Adrenal gland (tissue), 12 donors: ENCODE measurements around the gene SELENOM. TPM values are rescaled to one million over a fixed set of nuclear protein-coding genes. Genes with fewer than 3 reads are reported as not detected.

Experiments used
- DNase-seq, 7 donors: peaks; one replicate each; pipeline ENCODE4 v3.0.0-alpha.2; 2019 to 2020
- H3K27ac ChIP-seq, 5 donors: fragments of 200-600 bp; sonication (generic) in 4 of 5; 1 replicate in 3 of 5; 2 replicates in 2 of 5; pipeline versions ENCODE4 v1.5.1 to v1.8.0; 2016 to 2020; ENCODE audit warnings: mild to moderate bottlenecking in 1 of 5
- H3K27me3 ChIP-seq: fragments of 200-600 bp; 2 replicates; pipeline ENCODE4 v1.8.0; 2021
- H3K36me3 ChIP-seq, 2 donors: fragments of 200-600 bp; replicated peaks in 1 of 2; 1 replicate in 1 of 2; 2 replicates in 1 of 2; pipeline versions ENCODE4 v1.5.1 to v1.8.0; 2018 to 2022
- H3K4me1 ChIP-seq, 2 donors: fragments of 200-600 bp; replicated peaks in 1 of 2; 1 replicate in 1 of 2; 2 replicates in 1 of 2; pipeline versions ENCODE4 v1.5.1 to v1.8.0; 2018 to 2021
- H3K4me3 ChIP-seq, 4 donors: fragments of 200-600 bp; sonication (generic) in 3 of 4; one replicate each; pipeline ENCODE4 v1.5.1; 2016 to 2018
- H3K9me3 ChIP-seq, 3 donors: fragments of 200-600 bp; sonication (generic) in 1 of 3; replicated peaks in 1 of 3; 1 replicate in 2 of 3; 2 replicates in 1 of 3; pipeline versions ENCODE4 v1.5.1 to v1.8.0; 2016 to 2021
- CTCF ChIP-seq, 6 experiments: fragments of 450-650 bp in 4 of 6; fragments of 200-600 bp in 2 of 6; sonication (generic) in 1 of 6; IDR thresholded peaks; 1 replicate in 5 of 6; 2 replicates in 1 of 6; pipeline versions ENCODE4 v1.5.1 to v1.8.0; 2016 to 2021; ENCODE audit warnings: antibody characterized with exemption in 6 of 6, mild to moderate bottlenecking in 2 of 6, moderate library complexity in 1 of 6
- POLR2A ChIP-seq, 2 donors: fragments of 450-650 bp; IDR thresholded peaks; one replicate each; pipeline ENCODE4 v1.6.1; 2017; ENCODE audit warnings: antibody characterized with exemption in 2 of 2, mild to moderate bottlenecking in 2 of 2, moderate library complexity in 1 of 2
- WGBS, 4 donors: extraction: QIAGEN DNeasy Blood & Tissue Kit in 2 of 4; methylation state at CpG; one replicate each; pipeline versions ENCODE4 v1.1.5 to v1.1.7; 2013 to 2017; 5-methylcytosine and 5-hydroxymethylcytosine counted together
- intact Hi-C, 2 donors: fragments of 100-400 bp; cut with DNase I; formaldehyde crosslinking; loops; one replicate each; pipeline versions ENCODE4 v1.14.1 to v1.15.0; 2022 to 2023
- polyA plus RNA-seq, 3 donors: library from polyadenylated mRNA; stranded (reverse); fragments of 200-250 nt in 2 of 3; fragments of 350-450 nt in 1 of 3; fragmentation: Illumina TruSeq in 1 of 3; extraction: RNeasy Lipid Tissue Mini Kit (QIAGEN cat#74804) in 1 of 3; gene quantifications; one replicate each; pipeline ENCODE4 v1.2.3, GENCODE V29; 2013 to 2014
- total RNA-seq, 9 donors: library from RNA; depleted of rRNA in 4 of 9; stranded (reverse); fragments of >200 nt in 4 of 9; fragments of 120-200 nt in 1 of 9; fragmentation: NEBNext Ultra II Directional in 1 of 9; extraction: Animal tissue kit (Norgen Biotek cat#: 25700) in 1 of 9; gene quantifications; one replicate each; pipeline versions ENCODE4 v1.1.0 to v1.2.4, GENCODE V29; 2013 to 2023
- donor health status: healthy with polysubstance abuse.
- donor health status: Bipolar disorder and iron deficiency.
- donor health status: DM: yes; HTN: yes; CAD: no.
- donor health status: DM: no; HTN: no; CAD: no.
- donor health status: DM: no; HTN: no; CAD: no.
- donor health status: DM: yes; HTN: yes; CAD: no.

SELENOM gene
- total and polyA plus RNA-seq, 12 donors = 6.6 to 546 (median 121) TPM

GRCh38 chr22:31055635-31056159 lies 51.7 kb downstream of the SELENOM start:
- intact Hi-C loops = no loop called here
- WGBS, 4 donors = 56 to 71% (median 59%) methylated on average over 12 to 13 of the region's 13 CpGs

GRCh38 chr22:31055117-31055634 lies 52.2 kb downstream of the SELENOM start:
- no peaks in the 10 kb centered on the region for H3K36me3 ChIP-seq
- no peak for DNase-seq
- H3K4me1 ChIP-seq = no peaks in the 10 kb centered on the region
- intact Hi-C loops = no loop called here
- no peak overlapping the region for H3K4me3 ChIP-seq
- TF ChIP-seq CTCF (IDR thresholded peaks at IDR 0.05) = no peak
- TF ChIP-seq POLR2A (IDR thresholded peaks at IDR 0.05) = no peak
- no peaks in the 10 kb centered on the region for H3K9me3 ChIP-seq
- 77 to 83% (median 79%) methylated on average over 5 of the region's 5 CpGs for WGBS, 4 donors
- peak overlapping the region in 2 of 5 donors; percentile 62 to 71 for H3K27ac ChIP-seq
- H3K27me3 ChIP-seq = no peaks in the 10 kb centered on the region

More at GRCh38 chr22:31055635-31056159, 51.7 kb downstream of the SELENOM start:
- TF ChIP-seq CTCF (IDR thresholded peaks at IDR 0.05) (no peak), POLR2A (IDR thresholded peaks at IDR 0.05) (no peak)
- Histone ChIP-seq H3K4me1 (no peaks in the 10 kb centered on the region), H3K27me3 (no peaks in the 10 kb centered on the region), H3K36me3 (no peaks in the 10 kb centered on the region), H3K9me3 (no peaks in the 10 kb centered on the region), H3K27ac (peak overlapping the region in 2 of 5 donors; percentile 11 to 71), H3K4me3 (no peak overlapping the region)
- peak; percentile 33 to 89 (median 65) for DNase-seq

Other genes with a start within 250 kb of the SELENOM start
- 10 to 100 TPM; 13.9 to 32.1 (median 17.2) TPM for gene MORC2, start 138.8 kb downstream of the SELENOM start, total RNA-seq
- gene MORC2, start 138.8 kb downstream of the SELENOM start, polyA plus RNA-seq = 10 to 100 TPM; 19.7 to 60.1 (median 25.8) TPM
- gene TUG1, start 138.3 kb downstream of the SELENOM start, total RNA-seq = 10 to 100 TPM; 33.3 to 90.5 (median 55.0) TPM
- gene TUG1, start 138.3 kb downstream of the SELENOM start, polyA plus RNA-seq = 10 to 100 TPM; 46.7 to 66.4 (median 47.0) TPM
- gene SMTN, start 26.2 kb downstream of the SELENOM start, total RNA-seq = 100 to 1,000 TPM in 4 of 9 donors, 10 to 100 TPM in 5; 13.0 to 115 (median 99.5) TPM
- gene SMTN, start 26.2 kb downstream of the SELENOM start, polyA plus RNA-seq = 100 to 1,000 TPM in 1 of 3 donors, 10 to 100 TPM in 1, 1 to 10 TPM in 1; 4.6 to 155 (median 58.6) TPM
- 1 to 10 TPM in 7 of 9 donors, under 1 TPM in 2; 0.48 to 8.1 (median 2.4) TPM for gene INPP5J, start 15.4 kb upstream of the SELENOM start, total RNA-seq
- 1 to 10 TPM in 2 of 3 donors, under 1 TPM in 1; 0.48 to 5.8 (median 2.1) TPM for gene INPP5J, start 15.4 kb upstream of the SELENOM start, polyA plus RNA-seq
- gene PLA2G3, start 32.9 kb upstream of the SELENOM start, total RNA-seq = not detected
- gene PLA2G3, start 32.9 kb upstream of the SELENOM start, polyA plus RNA-seq = under 1 TPM in 1 of 3 donors, not detected in 2; 0.09 TPM
- gene RNF185, start 52.6 kb upstream of the SELENOM start, total RNA-seq = 10 to 100 TPM; 15.9 to 45.5 (median 34.3) TPM
- 10 to 100 TPM; 16.0 to 41.7 (median 16.4) TPM for gene RNF185, start 52.6 kb upstream of the SELENOM start, polyA plus RNA-seq
- gene LIMK2, start 104.7 kb upstream of the SELENOM start, total RNA-seq = 10 to 100 TPM; 16.9 to 36.1 (median 24.3) TPM
- 10 to 100 TPM; 12.6 to 18.7 (median 14.9) TPM for gene LIMK2, start 104.7 kb upstream of the SELENOM start, polyA plus RNA-seq
- gene PIK3IP1, start 184.9 kb upstream of the SELENOM start, total RNA-seq = 100 to 1,000 TPM in 3 of 9 donors, 10 to 100 TPM in 6; 13.7 to 161 (median 74.4) TPM
- 10 to 100 TPM; 12.1 to 22.8 (median 12.8) TPM for gene PIK3IP1, start 184.9 kb upstream of the SELENOM start, polyA plus RNA-seq
- gene PATZ1, start 238.8 kb upstream of the SELENOM start, total RNA-seq = 10 to 100 TPM; 14.4 to 34.8 (median 27.2) TPM
- 10 to 100 TPM in 2 of 3 donors, 1 to 10 TPM in 1; 9.2 to 21.8 (median 21.0) TPM for gene PATZ1, start 238.8 kb upstream of the SELENOM start, polyA plus RNA-seq